ENCODE data around the gene FABP7. TPM values are rescaled to one million over a fixed set of nuclear protein-coding genes. Genes with fewer than 3 reads are reported as not detected.

FABP7 gene
- total RNA-seq, 2 donors from 2014 or later: not detected

GRCh38 chr6:122749451-122750050, 30.0 kb upstream of the FABP7 start:
- Mint-ChIP-seq H3K36me3 (ENCODE audit: low read depth) (no peaks in the 10 kb centered on the region), H3K9me3 (no peaks in the 10 kb centered on the region), H3K4me3 (no peak overlapping the region), H3K27ac (no peak overlapping the region), H3K27me3 (no peaks in the 10 kb centered on the region), H3K4me1 (peaks cover 6% of the 10 kb centered on the region)
- ATAC-seq (replicated peaks): no peak

DNA sequence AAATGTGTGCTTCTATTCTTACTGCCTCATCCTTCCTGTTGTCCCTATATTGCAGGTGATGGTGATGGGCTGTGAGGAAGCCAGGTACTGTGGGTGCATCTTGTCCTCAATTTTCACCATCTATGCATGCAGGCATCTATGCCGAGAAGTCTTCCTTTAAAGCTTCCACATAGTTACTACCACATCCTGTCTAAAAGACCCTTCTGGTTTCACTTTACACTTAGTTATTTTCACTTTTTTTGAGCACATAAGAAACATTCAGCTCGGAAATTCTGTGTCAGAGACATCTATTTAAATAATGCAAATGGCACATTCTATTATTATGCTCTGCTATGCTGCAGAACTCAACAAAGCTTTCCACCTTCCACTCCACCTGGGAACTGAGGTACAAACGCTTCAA, 28.2 kb upstream of the FABP7 start:
- H3K4me3 Mint-ChIP-seq: no peak overlapping the region
- H3K27ac Mint-ChIP-seq: no peak overlapping the region
- H3K36me3 Mint-ChIP-seq (ENCODE audit: low read depth): no peaks in the 10 kb centered on the region
- no peaks in the 10 kb centered on the region for H3K9me3 Mint-ChIP-seq
- H3K27me3 Mint-ChIP-seq: no peaks in the 10 kb centered on the region
- H3K4me1 Mint-ChIP-seq: peaks cover 6% of the 10 kb centered on the region
- peak; percentile 23 for ATAC-seq (replicated peaks)

DNA sequence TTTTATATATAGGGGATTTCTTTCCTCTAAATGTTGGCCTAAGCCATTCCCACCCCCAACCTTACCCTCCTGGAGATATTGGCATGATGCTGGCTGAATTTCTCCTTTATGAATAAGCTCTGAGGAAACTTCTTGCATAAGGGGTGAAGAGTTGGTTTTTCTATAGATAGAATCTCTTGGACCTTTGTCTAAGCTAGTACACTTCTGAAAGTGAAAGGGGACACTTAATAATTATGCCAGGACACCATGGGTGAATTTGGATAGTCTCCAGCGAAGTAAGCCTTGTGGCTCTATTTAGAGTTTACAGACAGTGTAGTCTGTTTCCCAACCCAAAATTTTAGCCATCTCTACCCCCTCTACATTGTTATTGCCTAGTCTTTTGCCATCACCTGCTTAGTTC, 27.1 kb upstream of the FABP7 start:
- peaks cover 6% of the 10 kb centered on the region for H3K4me1 Mint-ChIP-seq

GRCh38 chr6:122753000-122753687, 26.4 kb upstream of the FABP7 start:
- Mint-ChIP-seq H3K9me3 (no peaks in the 10 kb centered on the region), H3K4me3 (no peak overlapping the region)

More for the DNA sequence above, 27.1 kb upstream of the FABP7 start:
- H3K9me3 Mint-ChIP-seq: no peaks in the 10 kb centered on the region
- H3K4me3 Mint-ChIP-seq: no peak overlapping the region
- H3K36me3 Mint-ChIP-seq (ENCODE audit: low read depth): no peaks in the 10 kb centered on the region
- H3K27ac Mint-ChIP-seq: no peak overlapping the region
- no peak for ATAC-seq (replicated peaks)
- H3K27me3 Mint-ChIP-seq: no peaks in the 10 kb centered on the region

DNA sequence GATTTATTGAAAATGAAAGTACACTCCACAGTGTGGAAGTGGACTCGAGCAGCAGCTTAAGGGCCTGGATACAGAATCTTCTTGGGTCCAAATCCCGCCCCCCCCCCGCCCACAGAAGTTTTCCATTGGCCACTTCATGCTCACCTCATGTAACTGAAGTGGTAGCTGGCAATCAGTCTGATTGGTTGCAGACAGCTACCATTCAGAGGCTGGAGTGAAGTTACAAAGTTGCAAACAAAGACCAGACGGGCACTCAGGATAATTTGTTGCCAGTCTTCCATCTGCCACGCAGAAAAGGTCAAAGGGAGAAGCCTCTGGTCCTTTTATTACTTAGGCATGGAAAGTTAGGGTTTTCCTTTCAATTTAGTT, 25.8 kb upstream of the FABP7 start:
- H3K4me1 Mint-ChIP-seq: peaks cover 6% of the 10 kb centered on the region
- H3K27me3 Mint-ChIP-seq: no peaks in the 10 kb centered on the region
- no peaks in the 10 kb centered on the region for H3K36me3 Mint-ChIP-seq (ENCODE audit: low read depth)
- ATAC-seq (replicated peaks): no peak
- no peak overlapping the region for H3K27ac Mint-ChIP-seq
- H3K9me3 Mint-ChIP-seq: no peaks in the 10 kb centered on the region
- no peak overlapping the region for H3K4me3 Mint-ChIP-seq

More at GRCh38 chr6:122753000-122753687, 26.4 kb upstream of the FABP7 start:
- Mint-ChIP-seq H3K4me1 (peaks cover 6% of the 10 kb centered on the region), H3K27ac (no peak overlapping the region), H3K27me3 (no peaks in the 10 kb centered on the region), H3K36me3 (ENCODE audit: low read depth) (no peaks in the 10 kb centered on the region)
- no peak for ATAC-seq (replicated peaks)

DNA sequence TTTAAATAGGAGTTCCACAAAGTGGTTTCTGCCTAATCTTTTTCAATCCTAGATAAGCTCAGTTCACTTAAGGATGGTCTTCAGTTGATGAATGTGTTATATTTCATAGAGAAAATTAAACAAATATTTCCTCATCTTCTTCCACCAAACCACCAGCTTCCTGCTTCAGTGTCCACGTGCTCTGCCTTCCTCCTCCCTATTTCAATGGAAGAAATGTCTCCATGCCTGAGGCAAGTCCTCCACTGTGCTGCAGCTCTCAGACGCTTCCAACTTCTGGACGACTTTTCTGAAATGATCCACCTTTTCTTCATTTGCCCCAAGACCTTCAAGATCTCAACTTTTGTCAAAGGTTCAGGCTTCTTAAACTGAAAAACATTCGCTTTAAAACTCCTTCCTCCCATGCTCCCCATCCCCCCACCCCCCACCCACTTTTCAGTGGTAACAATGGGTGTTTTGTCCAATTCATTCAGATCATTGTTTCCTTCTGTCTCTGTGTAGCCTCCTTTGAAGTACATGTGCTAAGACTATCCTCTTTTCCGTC, 25.3 kb upstream of the FABP7 start:
- Mint-ChIP-seq H3K9me3 (no peaks in the 10 kb centered on the region), H3K4me1 (peaks cover 6% of the 10 kb centered on the region), H3K27ac (no peak overlapping the region), H3K4me3 (no peak overlapping the region), H3K36me3 (ENCODE audit: low read depth) (no peaks in the 10 kb centered on the region), H3K27me3 (no peaks in the 10 kb centered on the region)
- ATAC-seq (replicated peaks): no peak

DNA sequence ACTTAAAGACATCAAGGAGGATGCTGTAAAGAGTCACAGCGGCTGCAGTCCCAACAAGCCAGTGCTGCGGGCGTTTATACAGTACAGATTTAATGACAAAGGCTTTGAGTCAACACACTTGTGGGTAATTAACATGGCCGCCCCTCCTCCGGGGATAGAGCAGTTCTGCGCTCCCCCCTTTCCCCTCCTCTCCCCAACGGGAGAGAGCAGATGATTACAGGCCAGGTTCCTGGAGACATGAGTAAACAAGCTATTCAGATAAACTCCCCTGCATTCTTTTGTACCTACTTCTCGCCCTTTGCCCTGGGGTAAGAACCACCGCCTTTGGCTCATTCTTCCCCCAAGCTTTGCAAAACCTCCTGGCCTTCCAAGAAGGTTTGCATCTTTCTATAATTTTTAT, 23.6 kb upstream of the FABP7 start:
- Mint-ChIP-seq H3K4me1 (peaks cover 6% of the 10 kb centered on the region), H3K36me3 (ENCODE audit: low read depth) (no peaks in the 10 kb centered on the region), H3K4me3 (no peak overlapping the region), H3K27me3 (peaks cover 3% of the 10 kb centered on the region), H3K9me3 (no peaks in the 10 kb centered on the region), H3K27ac (no peak overlapping the region)
- ATAC-seq (replicated peaks): no peak

- no peak overlapping the region for H3K27ac Mint-ChIP-seq
- H3K27me3 Mint-ChIP-seq: peaks cover 3% of the 10 kb centered on the region
- H3K36me3 Mint-ChIP-seq (ENCODE audit: low read depth): no peaks in the 10 kb centered on the region
- H3K9me3 Mint-ChIP-seq: no peaks in the 10 kb centered on the region
- H3K4me1 Mint-ChIP-seq: no peaks in the 10 kb centered on the region
- no peak overlapping the region for H3K4me3 Mint-ChIP-seq
- ATAC-seq (replicated peaks): peak; percentile 77
These were observed 20.6 kb upstream of the FABP7 start for GRCh38 chr6:122758927-122759334.

GRCh38 chr6:122760330-122760729, 19.2 kb upstream of the FABP7 start:
- peaks cover 3% of the 10 kb centered on the region for H3K27me3 Mint-ChIP-seq
- no peaks in the 10 kb centered on the region for H3K4me1 Mint-ChIP-seq
- no peak for ATAC-seq (replicated peaks)
- H3K9me3 Mint-ChIP-seq: no peaks in the 10 kb centered on the region
- no peak overlapping the region for H3K4me3 Mint-ChIP-seq
- no peaks in the 10 kb centered on the region for H3K36me3 Mint-ChIP-seq (ENCODE audit: low read depth)
- no peak overlapping the region for H3K27ac Mint-ChIP-seq

DNA sequence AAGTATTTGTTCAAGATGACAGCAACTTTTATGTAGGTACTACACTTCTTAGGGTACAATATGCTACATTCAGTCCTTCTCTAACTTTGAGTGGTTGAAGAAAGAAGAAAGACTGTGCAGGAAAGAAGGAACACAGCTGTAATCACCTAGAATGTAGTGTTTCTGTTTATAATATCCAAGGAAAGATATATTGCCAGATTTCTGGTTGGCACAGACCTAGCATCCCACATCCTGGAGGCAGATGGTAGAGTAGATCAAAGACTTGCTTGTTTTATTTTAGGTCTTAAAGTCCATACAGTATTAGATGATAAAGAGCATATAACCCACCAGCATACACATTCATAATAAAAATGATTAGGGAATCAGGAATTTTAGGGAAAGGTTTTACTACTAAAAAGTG, 13.3 kb upstream of the FABP7 start:
- Mint-ChIP-seq H3K27me3 (peaks cover 13% of the 10 kb centered on the region), H3K9me3 (no peaks in the 10 kb centered on the region), H3K36me3 (ENCODE audit: low read depth) (no peaks in the 10 kb centered on the region), H3K27ac (no peak overlapping the region), H3K4me3 (no peak overlapping the region), H3K4me1 (no peaks in the 10 kb centered on the region)
- ATAC-seq (replicated peaks): no peak

GRCh38 chr6:122770835-122771601, 8.5 kb upstream of the FABP7 start:
- H3K9me3 Mint-ChIP-seq: no peaks in the 10 kb centered on the region
- no peaks in the 10 kb centered on the region for H3K4me1 Mint-ChIP-seq
- no peaks in the 10 kb centered on the region for H3K36me3 Mint-ChIP-seq (ENCODE audit: low read depth)
- no peak for ATAC-seq (replicated peaks)
- peaks cover 8% of the 10 kb centered on the region for H3K27me3 Mint-ChIP-seq
- H3K27ac Mint-ChIP-seq: no peak overlapping the region
- no peak overlapping the region for H3K4me3 Mint-ChIP-seq

DNA sequence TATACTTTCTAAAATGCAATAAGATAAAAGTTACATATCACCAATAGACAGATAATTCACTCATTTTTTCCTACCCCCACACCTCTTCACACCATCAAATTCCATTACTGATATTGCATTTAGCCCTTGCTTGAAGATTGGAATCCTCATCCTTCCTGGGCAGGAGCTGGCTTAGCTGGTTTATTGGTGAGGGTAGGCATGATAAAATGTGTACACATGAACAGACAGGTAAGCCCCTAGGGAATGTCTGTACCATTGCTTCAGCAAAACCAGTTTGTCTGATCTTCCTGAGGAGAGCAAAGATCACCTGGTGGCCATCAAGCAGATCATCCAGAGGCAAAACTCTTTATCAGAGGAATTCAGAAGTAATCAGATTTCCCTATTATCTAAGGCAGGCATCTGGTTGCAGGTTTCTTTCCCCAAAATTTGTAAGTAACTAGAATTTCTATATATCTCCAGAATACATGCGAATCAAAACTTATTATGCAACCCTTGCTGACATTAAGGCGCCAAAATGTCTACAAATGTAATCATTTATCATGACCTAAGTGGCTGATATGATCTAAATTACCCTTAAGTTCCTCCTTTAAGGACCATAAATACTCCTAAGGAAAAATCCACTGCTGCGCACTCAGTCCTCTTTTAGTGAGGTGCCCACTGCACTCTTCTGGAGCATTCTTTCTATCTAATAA, 6.6 kb upstream of the FABP7 start:
- Mint-ChIP-seq H3K36me3 (ENCODE audit: low read depth) (no peaks in the 10 kb centered on the region), H3K9me3 (no peaks in the 10 kb centered on the region), H3K4me3 (no peak overlapping the region), H3K27ac (no peak overlapping the region), H3K4me1 (no peaks in the 10 kb centered on the region), H3K27me3 (peaks cover 2% of the 10 kb centered on the region)
- ATAC-seq (replicated peaks): no peak

DNA sequence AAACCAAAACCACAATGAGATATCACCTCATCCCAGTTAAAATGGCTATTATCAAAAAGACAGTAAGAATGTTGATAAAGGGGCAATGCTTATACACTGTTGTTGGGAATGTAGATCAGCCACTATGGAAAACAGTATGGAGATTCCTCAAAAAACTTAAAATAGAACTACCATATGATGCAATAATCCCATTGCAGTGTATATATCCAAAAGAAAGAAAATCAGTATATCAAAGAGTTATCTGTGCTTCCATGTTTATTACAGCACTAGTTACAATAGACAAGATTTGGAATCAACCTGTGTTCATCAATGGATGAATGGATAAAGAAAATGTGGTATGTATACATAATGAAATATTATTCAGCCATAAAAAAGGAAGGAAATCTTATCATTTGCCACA, 3.5 kb upstream of the FABP7 start:
- Mint-ChIP-seq H3K4me1 (no peaks in the 10 kb centered on the region), H3K27ac (no peak overlapping the region), H3K36me3 (ENCODE audit: low read depth) (no peaks in the 10 kb centered on the region), H3K4me3 (no peak overlapping the region), H3K9me3 (no peaks in the 10 kb centered on the region), H3K27me3 (peaks cover 8% of the 10 kb centered on the region)
- ATAC-seq (replicated peaks): no peak

GRCh38 chr6:122778302-122778701, 1.2 kb upstream of the FABP7 start:
- peaks cover 12% of the 10 kb centered on the region for H3K27me3 Mint-ChIP-seq
- H3K27ac Mint-ChIP-seq: no peak overlapping the region
- no peaks in the 10 kb centered on the region for H3K9me3 Mint-ChIP-seq
- H3K4me3 Mint-ChIP-seq: no peak overlapping the region
- no peaks in the 10 kb centered on the region for H3K4me1 Mint-ChIP-seq
- no peak for ATAC-seq (replicated peaks)
- no peaks in the 10 kb centered on the region for H3K36me3 Mint-ChIP-seq (ENCODE audit: low read depth)
